HL-60/S4 treated with retinoic acid at 250 ng/mL for 4 days and 3 days (cell line): ENCODE measurements around the gene TBRG4.

Experiments
- in situ Hi-C: fragments of 300-500 bp; cut with MboI; formaldehyde crosslinking; loops from 2 replicates; pipeline ENCODE4 v1.7.0; 2022; ENCODE audit warnings: low sequenced_read_pairs

TBRG4 gene

GRCh38 chr7:45065031-45065995 is 46.2 kb downstream of the TBRG4 start:
- in situ Hi-C loops = no loop called here

GRCh38 chr7:45064047-45064725 is 47.3 kb downstream of the TBRG4 start:
- in situ Hi-C loops = no loop called here

DNA sequence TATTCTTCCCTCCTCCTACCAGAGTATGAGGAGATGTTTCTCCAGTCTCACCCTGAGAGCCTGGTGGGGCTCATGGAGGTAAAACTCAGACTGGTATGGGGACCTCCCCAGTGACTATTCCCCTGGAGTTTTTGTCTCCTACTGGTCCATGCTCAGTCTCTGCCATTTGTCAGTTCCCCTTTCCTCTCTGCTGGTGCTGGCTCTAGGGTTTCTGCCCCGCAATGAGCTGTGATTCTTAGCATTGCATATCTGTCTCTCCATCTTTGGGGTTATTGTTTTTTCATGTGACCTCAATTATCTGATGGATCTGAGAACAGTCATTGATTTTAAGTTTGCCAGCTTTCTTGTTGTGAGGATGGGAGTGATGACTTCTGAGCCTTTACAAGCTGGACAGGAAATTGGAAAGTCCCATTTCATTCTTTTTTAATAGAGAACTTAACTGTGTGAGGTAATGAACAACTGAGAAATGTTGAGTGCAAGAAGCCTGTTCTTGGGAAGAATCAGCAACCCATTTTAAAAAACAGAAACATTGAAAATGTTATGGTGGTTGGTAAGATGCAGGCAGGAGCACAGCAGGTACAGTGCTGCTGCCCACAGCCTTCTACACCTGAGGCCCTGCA is 49.6 kb downstream of the TBRG4 start:
- in situ Hi-C loops = no loop called here

- in situ Hi-C loops = no loop called here
Measured at GRCh38 chr7:45061352-45061751, 50.1 kb downstream of the TBRG4 start.

GRCh38 chr7:45060295-45060694 is 51.2 kb downstream of the TBRG4 start:
- in situ Hi-C loops = no loop called here

DNA sequence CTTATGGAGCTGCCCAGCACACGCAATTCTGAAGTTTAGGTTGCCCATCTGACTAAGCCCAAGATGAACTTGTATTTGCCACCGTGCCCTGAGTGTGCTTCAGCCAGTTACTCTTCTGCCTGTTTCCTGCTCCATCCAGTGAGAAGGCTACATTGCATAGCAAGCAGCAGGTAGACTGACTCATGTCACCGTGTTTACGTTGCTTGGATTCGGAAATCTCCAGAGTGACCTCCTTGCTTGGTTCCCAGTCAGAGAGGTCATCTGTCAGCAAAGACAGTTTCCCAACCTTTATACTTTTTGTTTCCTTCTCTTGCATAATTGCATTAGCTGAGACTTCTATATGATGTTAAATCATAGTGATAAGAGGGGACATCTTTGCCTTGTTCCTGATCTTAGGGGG is 53.6 kb downstream of the TBRG4 start:
- in situ Hi-C loops = no loop called here

DNA sequence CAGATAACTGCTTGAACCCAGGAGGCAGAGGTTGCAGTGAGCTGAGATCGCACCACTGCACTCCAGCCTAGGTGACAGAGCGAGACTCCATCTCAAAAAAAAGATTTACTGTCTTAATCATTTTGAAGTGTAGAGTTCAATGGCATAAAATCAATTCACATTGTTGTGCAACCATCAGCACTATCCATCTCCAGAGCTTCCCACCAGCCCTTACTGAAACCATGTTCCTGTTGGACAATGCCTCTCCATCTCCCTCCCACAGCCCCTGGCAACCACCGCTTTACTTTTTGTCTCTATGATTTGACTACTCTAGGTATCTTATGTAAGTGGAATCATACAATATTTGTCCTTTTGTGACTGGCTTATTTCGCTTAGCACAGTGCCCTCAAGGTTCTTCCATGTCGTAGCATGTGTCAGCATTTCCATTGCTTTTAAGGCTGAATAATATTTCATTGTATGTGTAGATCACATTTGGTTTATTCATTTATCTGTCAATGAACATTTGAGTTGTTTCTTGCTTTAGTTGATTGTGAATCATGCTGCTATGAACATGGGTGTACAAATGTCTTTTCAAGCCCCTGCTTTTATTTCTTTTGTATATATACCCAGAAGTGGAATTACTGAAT is 55.8 kb downstream of the TBRG4 start:
- in situ Hi-C loops = no loop called here

GRCh38 chr7:45055016-45055415 is 56.5 kb downstream of the TBRG4 start:
- in situ Hi-C loops = no loop called here

DNA sequence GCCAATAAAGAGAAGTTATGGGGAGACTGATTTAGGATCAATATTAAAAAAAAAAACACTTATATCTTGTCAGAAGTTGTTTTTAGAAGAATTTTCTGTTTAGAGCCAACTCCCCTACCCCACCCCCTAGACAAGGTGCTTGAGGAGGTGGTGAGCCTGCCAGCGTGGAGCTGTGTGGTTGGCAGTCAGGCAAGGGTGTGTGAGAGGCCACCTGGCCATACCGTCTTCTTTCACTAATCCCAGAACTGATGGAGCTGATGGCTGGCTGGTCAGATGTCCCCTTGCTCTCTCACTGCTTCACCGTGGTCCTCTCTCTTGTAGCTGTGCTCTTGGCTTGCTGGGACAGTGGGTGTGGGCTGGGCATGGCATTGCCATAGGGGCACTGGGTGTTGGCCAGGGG is 57.1 kb downstream of the TBRG4 start:
- in situ Hi-C loops = no loop called here

DNA sequence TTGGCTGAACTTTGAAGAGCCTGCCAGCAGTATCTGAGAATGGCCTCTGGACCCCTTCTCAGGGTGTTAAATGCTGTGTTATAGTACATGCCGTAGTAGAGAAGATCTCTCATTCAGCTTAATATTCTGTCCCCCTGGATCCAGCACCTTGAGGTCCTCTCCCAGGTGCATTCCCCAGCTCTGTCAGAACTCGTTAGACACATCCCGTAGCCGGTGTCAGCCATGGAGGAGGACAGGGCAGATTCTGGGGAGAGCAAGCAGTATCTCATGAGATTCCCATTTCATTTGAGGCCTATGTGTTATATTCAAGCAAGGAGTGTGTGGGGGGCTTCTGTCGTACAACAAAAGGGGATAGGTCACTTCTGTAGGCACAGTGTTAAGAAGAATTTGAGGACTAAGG is 57.6 kb downstream of the TBRG4 start:
- in situ Hi-C loops = no loop called here

- in situ Hi-C loops = no loop called here
Measured at GRCh38 chr7:45053401-45053800, 58.1 kb downstream of the TBRG4 start.

GRCh38 chr7:45052011-45052410 is 59.5 kb downstream of the TBRG4 start:
- in situ Hi-C loops = no loop called here

DNA sequence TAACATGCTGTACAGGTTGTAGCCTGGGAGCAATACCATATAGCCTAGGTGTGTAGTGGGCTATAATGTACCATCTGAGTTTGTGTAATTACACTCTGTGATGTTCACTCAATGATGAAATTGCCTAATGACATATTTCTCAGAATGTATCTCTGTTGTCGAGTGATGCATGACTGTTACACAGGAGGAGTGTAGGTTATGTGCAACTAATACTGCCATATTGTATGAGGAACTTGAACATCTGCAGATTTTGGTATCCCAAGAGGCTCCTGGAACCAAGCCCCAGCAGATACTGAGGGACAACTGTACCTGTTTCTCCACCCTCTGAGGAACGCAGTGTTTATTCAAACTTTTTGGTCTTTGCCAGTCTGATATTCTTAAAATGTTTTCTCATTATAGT is 61.3 kb downstream of the TBRG4 start:
- in situ Hi-C loops = no loop called here
